Gastroesophageal sphincter (tissue), 4 donors: Measurements from ENCODE around the gene PRRX1. TPM values are rescaled to one million over a fixed set of nuclear protein-coding genes. Genes with fewer than 3 reads are reported as not detected.

Source experiments
- ATAC-seq: fragments of 150-250 bp; one replicate; pipeline ENCODE4 v1.9.1; 2016; ENCODE audit warnings: mild to moderate bottlenecking, moderate library complexity
- H3K27ac ChIP-seq, 4 donors: fragments of 200-600 bp; sonication (generic) in 3 of 4; 1 replicate in 3 of 4; 2 replicates in 1 of 4; pipeline ENCODE4 v1.5.1; 2016 to 2019
- H3K27me3 ChIP-seq: fragments of 200-600 bp; sonication (generic); one replicate; pipeline ENCODE4 v1.5.1; 2019
- H3K36me3 ChIP-seq, 2 donors: fragments of 200-600 bp; sonication (generic); one replicate each; pipeline ENCODE4 v1.5.1; 2019; ENCODE audit warnings: control low read depth in 1 of 2
- H3K4me1 ChIP-seq, 3 donors: fragments of 200-600 bp; sonication (generic); 1 replicate in 2 of 3; 2 replicates in 1 of 3; pipeline ENCODE4 v1.5.1; 2016 to 2019; ENCODE audit warnings: control low read depth in 2 of 3
- H3K4me3 ChIP-seq, 2 donors: fragments of 200-600 bp; sonication (generic); one replicate each; pipeline ENCODE4 v1.5.1; 2019; ENCODE audit warnings: mild to moderate bottlenecking in 1 of 2, moderate library complexity in 1 of 2
- H3K9me3 ChIP-seq, 3 donors: fragments of 200-600 bp; sonication (generic); one replicate each; pipeline ENCODE4 v1.5.1; 2017 to 2019; ENCODE audit warnings: control low read depth in 2 of 3
- CTCF ChIP-seq, 4 experiments: fragments of 200-600 bp in 2 of 4; fragments of 450-650 bp in 2 of 4; sonication (generic) in 1 of 4; IDR thresholded peaks; one replicate each; pipeline ENCODE4 v1.5.1; 2017 to 2019; ENCODE audit warnings: antibody characterized with exemption in 4 of 4, mild to moderate bottlenecking in 2 of 4, moderate library complexity in 2 of 4
- EP300 ChIP-seq: sonication (generic); formaldehyde crosslinking; IDR thresholded peaks from one replicate; pipeline ENCODE4 v1.6.1; 2017; ENCODE audit warnings: antibody characterized with exemption, mild to moderate bottlenecking
- POLR2A ChIP-seq, 2 donors: fragments of 450-650 bp; IDR thresholded peaks; one replicate each; pipeline ENCODE4 v1.6.1; 2017; ENCODE audit warnings: antibody characterized with exemption in 2 of 2, mild to moderate bottlenecking in 2 of 2, moderate library complexity in 1 of 2
- POLR2AphosphoS5 ChIP-seq: sonication (generic); formaldehyde crosslinking; IDR thresholded peaks from one replicate; pipeline ENCODE4 v1.6.1; 2017; ENCODE audit warnings: antibody characterized with exemption
- WGBS, 2 donors: methylation state at CpG; one replicate each; pipeline ENCODE4 v1.1.5; 2018; ENCODE audit warnings: low coverage in 1 of 2; 5-methylcytosine and 5-hydroxymethylcytosine counted together
- total RNA-seq, 4 donors: library from RNA; depleted of rRNA; stranded (reverse); fragments of >200 nt; gene quantifications; one replicate each; pipeline ENCODE4 v1.1.0, GENCODE V29; 2016

Gene PRRX1
- total RNA-seq, 4 donors from 2014 or later: 13.4 to 27.9 (median 21.4) TPM

- no peaks in the 10 kb centered on the region for H3K9me3 ChIP-seq
- H3K27me3 ChIP-seq: no peaks in the 10 kb centered on the region
- peaks cover 0 to 15% (median 0%) of the 10 kb centered on the region in 3 donors for H3K4me1 ChIP-seq
- H3K4me3 ChIP-seq: no peak overlapping the region
- no peak for TF ChIP-seq EP300
- TF ChIP-seq POLR2A (IDR thresholded peaks at IDR 0.05): no peak
- no peak for TF ChIP-seq POLR2AphosphoS5
- TF ChIP-seq CTCF (IDR thresholded peaks at IDR 0.05): no peak
- no peaks in the 10 kb centered on the region for H3K36me3 ChIP-seq
- H3K27ac ChIP-seq: peak overlapping the region in 2 of 4 donors; percentile 25 to 28
- no peak for ATAC-seq
- 68 to 78% methylated on average over 3 to 5 of the region's 8 CpGs for WGBS, 2 donors
Observed at GRCh38 chr1:170699696-170700095, 35.8 kb downstream of the PRRX1 start.

- no peaks in the 10 kb centered on the region for H3K36me3 ChIP-seq
- H3K4me1 ChIP-seq: peaks cover 0 to 15% (median 0%) of the 10 kb centered on the region in 3 donors
- H3K27ac ChIP-seq: no peak overlapping the region
- ATAC-seq: peak; percentile 28
- H3K4me3 ChIP-seq: no peak overlapping the region
- TF ChIP-seq CTCF (IDR thresholded peaks at IDR 0.05) (no peak), EP300 (no peak), POLR2AphosphoS5 (no peak)
- no peaks in the 10 kb centered on the region for H3K27me3 ChIP-seq
- H3K9me3 ChIP-seq: no peaks in the 10 kb centered on the region
- 78 to 90% methylated on average over 1 of the region's 1 CpG for whole genome bisulfite sequencing, 2 donors
Observed at GRCh38 chr1:170700842-170701615, 37.1 kb downstream of the PRRX1 start.

GRCh38 chr1:170701962-170702361 is 38.0 kb downstream of the PRRX1 start:
- no peak overlapping the region for H3K27ac ChIP-seq
- H3K36me3 ChIP-seq: no peaks in the 10 kb centered on the region
- no peak for ATAC-seq
- H3K4me1 ChIP-seq: peaks cover 0 to 15% (median 0%) of the 10 kb centered on the region in 3 donors
- WGBS, 2 donors: 90 to 91% methylated on average over 11 to 12 of the region's 12 CpGs
- no peaks in the 10 kb centered on the region for H3K9me3 ChIP-seq
- H3K4me3 ChIP-seq: no peak overlapping the region
- no peaks in the 10 kb centered on the region for H3K27me3 ChIP-seq
- no peak for TF ChIP-seq CTCF (IDR thresholded peaks at IDR 0.05)

- Histone ChIP-seq H3K9me3 (no peaks in the 10 kb centered on the region), H3K4me1 (peaks cover 0 to 16% (median under 1%) of the 10 kb centered on the region in 3 donors), H3K36me3 (no peaks in the 10 kb centered on the region), H3K27me3 (no peaks in the 10 kb centered on the region), H3K27ac (no peak overlapping the region), H3K4me3 (no peak overlapping the region)
- no peak for ATAC-seq
- TF ChIP-seq POLR2A (IDR thresholded peaks at IDR 0.05): no peak
- TF ChIP-seq POLR2AphosphoS5: no peak
- no peak for TF ChIP-seq CTCF (IDR thresholded peaks at IDR 0.05)
- TF ChIP-seq EP300: no peak
- 92 to 97% methylated on average over 2 of the region's 2 CpGs for WGBS, 2 donors
Observed at GRCh38 chr1:170703591-170703990, 39.7 kb downstream of the PRRX1 start.

GRCh38 chr1:170704256-170704655 is 40.3 kb downstream of the PRRX1 start:
- TF ChIP-seq POLR2A (IDR thresholded peaks at IDR 0.05) (no peak), EP300 (no peak), POLR2AphosphoS5 (no peak), CTCF (IDR thresholded peaks at IDR 0.05) (no peak)
- Histone ChIP-seq H3K9me3 (no peaks in the 10 kb centered on the region), H3K4me1 (peaks cover 0 to 11% (median 3%) of the 10 kb centered on the region in 3 donors), H3K36me3 (no peaks in the 10 kb centered on the region), H3K27ac (no peak overlapping the region), H3K27me3 (no peaks in the 10 kb centered on the region), H3K4me3 (no peak overlapping the region)
- ATAC-seq: no peak
- WGBS, 2 donors: 87 to 92% methylated on average over 3 of the region's 3 CpGs
